HG02610 (cell line): ENCODE measurements around the gene PRSS53.

Source experiments
- ATAC-seq: cut with Tn5 transposase; IDR thresholded peaks from one replicate; pipeline ENCODE4 v1.9.1; 2021; ENCODE audit warnings: mild to moderate bottlenecking, moderate library complexity; ENCODE audit not compliant: unreplicated experiment

The PRSS53 gene

DNA sequence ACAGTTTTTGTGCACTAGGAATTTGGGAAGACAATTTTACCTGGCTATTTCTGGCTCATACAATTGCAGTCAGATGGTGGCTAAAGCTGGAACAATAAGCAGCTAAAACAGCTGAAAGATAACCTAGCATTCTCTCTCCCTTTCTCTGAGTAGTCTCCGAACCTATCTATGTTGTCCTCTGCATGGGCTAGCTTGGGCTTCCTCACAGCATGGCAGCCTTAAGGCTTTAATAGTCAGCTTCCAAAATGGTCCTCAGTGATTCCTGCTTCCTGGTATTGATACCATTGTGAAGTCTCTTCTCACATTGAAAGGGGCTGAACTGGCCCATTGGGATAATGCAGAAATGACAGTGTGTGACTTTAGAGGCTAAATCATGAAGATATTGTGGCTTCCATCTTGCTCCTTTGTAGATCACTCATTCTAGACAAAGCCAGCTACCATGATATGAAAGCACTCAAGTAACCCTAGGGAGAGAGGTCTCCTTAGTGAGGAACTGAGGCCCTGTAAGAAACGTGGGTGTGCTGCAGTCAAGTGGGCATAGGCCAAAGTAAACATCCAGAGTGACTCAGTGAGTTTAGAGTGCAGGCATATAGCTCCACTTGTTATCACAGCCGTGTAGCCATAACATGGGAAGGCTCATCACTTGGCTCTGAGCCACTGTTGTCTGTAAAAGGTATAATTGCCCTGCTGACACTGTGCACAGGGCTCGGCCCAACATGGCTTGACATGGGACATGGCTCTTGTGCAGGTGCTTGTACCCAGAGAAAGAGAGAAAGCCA, 11.3 kb upstream of the PRSS53 start:
- no peak for ATAC-seq

DNA sequence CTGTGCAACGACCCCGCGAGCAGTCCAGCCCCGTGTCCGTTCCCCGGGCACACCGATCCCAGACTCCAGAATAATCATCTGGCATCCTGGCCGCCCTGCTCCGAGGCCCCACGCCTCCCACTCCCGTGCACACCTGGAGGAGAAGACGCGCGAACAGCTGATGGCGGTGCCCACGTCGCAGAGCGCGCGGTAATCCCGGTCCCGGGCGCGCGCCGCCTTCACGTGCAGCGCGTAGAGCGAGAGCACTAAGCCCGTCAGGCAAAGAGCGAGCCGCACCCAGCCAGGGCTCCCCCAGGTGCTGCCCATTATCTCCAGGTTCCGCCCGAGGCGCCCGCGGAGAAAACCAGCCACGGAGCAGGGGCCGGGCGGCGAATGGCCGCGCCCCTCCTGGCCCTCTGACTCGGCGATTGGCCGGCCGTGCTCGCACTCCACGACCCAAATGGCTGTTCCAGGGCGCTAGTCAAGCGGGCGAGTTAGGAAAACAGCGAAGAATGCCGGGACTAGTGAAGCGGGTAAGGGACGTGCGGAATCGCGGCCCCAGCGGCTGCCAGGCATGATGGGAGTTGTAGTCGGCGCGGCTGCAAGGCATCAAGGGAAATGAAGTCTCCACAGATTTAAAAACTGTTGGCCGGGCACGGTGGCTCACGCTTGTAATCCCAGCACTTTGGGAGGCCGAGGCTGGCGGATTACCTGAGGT, 5.8 kb upstream of the PRSS53 start, which contains the start of gene VKORC1:
Gene VKORC1, minus strand, starts transcription at position 374 of the 697 bp plus-strand sequence. Its CDS starts 68 bp downstream, at position 306.
- ATAC-seq: peak; percentile 81

DNA sequence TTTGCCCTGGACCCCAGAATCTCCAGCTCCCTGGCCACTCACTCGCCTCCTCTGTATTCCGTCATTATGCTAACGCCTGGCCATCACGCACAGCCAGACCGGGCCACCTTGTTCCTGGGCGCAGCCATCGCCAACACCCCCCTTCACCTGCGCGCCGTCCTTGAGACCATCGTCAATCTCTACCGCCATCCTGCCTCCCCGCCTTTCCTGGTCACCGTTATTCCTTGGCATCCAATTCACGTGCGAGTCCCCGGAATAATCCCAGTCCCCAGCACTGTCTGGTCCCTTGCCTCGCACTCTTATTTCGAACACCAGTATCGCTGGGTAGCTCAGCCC, 5.3 kb upstream of the PRSS53 start:
- no peak for ATAC-seq

DNA sequence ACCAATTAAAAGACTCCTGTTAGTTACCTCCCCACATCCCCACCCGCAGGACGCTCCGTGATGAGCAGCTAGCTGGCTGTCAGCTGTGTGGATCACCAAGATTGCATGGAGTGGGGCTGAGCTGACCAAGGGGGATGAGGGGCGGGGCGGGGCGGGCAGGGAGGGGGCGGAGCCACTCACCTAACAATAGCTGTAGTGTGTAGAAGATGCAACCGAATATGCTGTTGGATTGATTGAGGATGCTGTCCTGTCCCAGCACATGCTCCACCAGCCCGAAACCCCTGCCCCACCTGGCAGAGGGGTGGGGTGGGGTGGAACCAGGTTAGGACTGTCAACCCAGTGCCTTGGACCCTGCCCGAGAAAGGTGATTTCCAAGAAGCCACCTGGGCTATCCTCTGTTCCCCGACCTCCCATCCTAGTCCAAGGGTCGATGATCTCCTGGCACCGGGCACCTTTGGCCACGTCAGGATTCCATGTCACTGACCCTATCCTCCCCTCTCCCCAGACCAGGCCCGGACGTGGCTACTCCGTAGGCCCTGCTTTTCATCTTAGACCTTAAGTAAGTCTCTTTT, 4.5 kb upstream of the PRSS53 start:
- ATAC-seq: no peak

DNA sequence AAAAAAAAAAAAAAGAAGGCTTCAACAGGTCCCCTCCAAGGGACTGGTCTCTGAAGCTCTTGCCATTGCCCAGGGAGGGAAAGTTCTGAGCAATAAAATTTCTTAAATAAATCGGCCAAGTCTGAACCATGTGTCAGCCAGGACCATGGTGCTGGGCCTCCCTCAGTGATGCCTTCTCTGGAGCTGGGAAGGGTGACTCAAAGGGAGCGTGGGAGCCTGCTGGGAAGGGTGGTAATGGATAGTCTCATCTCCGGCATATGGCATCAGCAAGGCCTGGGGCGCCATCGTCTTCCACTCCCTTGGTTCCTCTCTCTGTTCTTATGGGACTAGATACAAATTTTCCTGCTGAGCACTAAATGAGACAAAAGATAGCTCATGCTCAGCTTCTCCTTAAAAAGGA, 3.6 kb upstream of the PRSS53 start:
- ATAC-seq: no peak

DNA sequence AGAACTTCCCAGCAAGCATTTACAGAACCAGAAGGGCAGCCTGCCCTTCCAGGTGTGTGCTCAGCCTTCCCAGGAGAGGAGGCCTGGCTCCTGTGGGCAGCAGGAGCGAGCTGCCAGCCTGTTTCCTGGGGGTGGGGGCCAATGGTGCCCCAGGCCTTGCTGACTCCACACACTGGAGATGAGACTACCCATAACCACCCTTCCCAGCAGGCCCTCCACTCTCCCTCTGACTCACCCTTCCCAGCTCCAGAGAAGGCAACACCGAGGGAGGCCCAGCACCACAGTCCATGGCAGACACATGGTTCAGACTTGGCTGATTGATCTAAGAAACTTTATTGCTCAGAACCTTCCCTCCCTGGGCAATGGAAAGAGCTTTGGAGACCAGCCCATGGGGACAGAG, 1.8 kb upstream of the PRSS53 start:
- ATAC-seq: no peak

DNA sequence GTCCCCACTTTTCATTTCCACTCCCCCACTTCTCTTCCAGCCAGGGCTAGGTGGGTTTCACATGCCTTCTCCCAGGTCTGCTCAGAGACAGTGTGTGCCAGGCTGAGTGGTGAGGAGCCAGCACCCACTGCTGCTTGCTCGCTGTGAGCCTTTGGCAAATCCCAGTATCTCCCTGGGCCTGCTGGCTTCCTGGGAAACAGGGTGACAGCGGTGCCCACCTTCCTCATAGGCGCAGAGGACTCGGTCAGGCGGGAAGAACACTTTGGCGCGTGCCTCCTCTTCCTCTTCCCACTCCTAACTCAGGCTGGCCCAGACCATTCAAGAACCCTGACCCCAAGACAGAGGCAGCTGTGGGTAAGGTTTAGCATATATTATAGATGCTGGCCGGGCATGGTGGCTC, 456 bp upstream of the PRSS53 start:
- no peak for ATAC-seq

DNA sequence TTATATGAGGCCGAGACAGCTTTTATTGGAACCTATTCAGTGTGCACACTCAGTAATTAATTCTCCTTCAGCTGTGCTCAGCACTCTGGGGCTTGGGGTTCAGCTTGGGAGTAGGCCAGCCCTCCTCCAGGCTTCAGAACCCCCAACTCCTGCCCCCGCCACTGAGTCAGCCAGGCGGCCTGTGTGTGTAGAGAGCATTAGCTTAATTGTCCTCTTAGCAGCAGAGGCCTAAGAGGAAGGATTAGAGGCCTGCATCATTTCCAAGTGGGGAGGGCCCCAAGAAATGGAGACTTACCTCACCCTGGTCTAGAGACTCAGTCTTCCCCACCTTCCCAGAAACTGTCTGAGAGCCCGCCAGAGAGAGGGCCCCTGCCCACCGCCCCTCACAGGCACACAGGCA, 772 bp downstream of the PRSS53 start:
- ATAC-seq: no peak

DNA sequence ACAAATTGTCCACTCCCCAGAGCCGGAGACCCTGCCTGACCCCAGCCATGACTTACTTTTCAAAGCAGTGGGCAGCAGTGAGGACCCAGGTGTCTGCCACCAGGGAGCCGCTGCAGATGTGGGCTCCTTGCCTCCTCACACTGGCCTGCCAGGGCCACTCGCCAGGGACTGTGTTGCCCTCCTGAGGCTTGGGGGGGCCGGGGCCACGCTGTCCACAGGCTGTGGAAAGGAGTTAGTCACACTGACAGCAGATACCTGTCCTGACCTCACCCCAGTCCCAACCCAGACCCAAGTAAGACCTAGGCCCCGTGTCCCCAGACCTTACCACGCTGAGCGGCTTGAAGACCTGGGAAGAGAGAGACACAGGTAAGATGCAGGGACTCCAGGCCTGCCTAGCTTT, 1.3 kb downstream of the PRSS53 start:
- no peak for ATAC-seq

DNA sequence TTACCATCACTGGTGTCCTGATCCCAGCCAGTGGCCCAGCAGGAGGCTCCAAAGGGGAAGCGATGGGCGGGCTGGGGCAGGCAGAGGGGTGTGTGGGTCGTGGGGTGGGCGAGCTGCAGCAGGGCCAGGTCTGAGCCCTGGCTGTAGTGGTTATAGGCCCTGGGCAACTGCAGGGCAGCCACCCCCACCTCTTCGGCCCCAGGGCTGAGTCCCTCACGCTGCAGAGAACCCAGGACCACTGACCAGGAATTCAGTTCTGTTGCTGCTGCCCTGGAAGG, 2.2 kb downstream of the PRSS53 start:
- ATAC-seq: no peak

DNA sequence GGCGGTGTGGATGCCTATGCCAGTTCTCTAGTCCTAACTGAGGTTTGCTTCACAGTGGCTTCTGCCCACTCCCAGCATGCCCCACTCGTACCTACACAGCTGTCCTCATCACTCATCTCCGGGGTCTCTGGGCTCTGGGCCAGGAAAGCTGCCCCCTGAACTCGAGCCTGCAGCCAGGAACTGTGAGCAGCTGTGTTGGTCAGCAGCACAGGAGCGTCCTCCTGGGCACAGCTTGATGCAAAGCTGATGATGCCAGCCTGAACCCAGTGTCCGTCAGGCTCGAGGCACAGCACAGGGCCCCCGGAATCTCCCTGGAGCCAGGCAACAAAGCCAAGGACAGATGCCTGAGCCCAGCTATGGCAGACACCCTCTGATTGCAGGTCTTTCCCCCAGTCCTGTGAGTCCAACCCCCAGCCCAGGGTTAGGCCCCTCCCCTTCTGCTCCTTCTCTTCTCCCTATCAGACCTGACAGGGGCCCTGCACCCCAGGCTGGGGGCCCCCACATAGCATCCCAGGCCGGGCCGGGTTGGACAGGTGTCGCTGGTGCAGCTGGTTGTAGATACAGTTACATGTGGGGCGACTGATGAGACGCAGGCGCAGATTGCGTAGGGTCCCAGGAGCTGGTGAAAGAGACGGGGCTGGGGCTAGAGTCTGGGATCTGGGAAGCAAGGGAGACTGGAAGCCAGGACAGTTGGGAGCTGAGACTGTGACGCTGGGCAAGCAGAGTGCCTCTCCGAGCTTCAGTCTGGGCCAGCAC, 2.7 kb downstream of the PRSS53 start:
- ATAC-seq: no peak

DNA sequence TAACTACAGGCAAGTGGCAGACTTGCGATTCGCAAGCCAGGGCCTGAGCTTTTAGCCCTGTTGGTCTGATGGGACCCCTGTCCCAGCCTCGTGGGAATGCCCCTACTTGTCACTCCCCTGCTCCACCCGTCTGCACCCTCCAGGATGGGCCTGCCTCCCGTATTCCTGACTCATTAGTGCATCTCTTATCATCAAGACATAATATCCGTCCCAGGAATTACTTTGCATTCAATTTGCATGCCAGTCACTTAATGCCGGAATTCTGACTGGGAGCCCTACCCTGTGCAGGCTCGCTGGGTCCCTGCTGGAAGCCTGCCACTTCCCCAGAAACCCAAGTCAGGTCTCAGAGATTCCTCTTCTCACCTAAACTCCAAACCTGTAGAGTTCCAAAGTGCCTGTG, 3.3 kb downstream of the PRSS53 start:
- ATAC-seq: no peak

DNA sequence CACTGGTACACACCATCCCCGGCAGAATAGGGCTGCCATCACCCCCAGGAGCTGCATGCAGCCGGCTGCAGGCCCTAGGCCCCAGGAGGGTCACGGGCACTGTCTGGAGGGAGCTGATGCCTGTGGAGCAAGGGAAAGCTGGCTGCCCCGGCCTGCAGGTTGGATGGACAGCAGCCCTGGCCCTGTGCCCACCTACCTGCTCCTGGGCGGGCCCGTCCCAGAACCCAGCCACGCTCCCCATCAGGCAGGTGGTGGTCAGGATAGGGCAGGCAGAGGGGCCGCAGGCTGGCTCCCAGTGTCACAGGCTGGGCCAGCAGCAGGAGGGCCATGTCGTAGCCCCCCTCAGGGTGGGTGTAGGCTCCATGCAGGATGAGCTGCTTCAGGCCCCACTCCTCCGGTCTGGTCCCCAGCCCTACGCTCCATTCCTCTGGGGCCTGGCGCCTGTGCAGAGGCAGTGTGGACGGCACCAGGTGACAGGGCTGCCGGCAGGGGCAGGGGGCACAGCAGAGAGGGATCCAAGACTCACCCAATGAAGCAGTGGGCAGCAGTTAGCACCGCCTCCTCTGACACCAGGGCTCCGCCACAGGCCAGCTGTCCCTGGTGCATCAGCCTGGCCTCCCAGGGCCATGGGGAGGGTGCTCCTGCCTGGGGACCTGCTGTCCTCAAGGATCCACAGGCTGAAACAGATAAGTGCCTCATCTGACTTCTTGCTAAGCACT, 4.0 kb downstream of the PRSS53 start:
- ATAC-seq: no peak

DNA sequence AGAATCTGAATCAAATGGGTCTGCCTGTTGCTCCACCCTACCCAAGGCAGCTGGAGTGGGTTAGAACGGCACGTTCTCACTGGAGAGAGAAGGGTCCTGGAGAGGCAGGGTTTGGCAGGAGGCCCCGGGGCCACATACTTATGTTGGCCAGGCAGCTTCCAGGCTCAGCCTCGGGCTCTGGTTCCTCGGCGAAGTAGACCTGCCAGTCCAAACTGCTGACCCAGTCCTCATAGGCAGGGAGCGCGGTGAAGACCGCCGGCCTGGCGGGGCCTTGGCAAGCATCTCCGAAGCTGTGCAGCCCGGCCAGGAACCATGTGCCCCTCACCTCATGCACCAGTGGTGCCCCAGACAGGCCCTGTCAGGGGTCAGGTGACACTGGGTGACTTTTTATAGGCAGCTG, 4.8 kb downstream of the PRSS53 start:
- ATAC-seq: no peak

DNA sequence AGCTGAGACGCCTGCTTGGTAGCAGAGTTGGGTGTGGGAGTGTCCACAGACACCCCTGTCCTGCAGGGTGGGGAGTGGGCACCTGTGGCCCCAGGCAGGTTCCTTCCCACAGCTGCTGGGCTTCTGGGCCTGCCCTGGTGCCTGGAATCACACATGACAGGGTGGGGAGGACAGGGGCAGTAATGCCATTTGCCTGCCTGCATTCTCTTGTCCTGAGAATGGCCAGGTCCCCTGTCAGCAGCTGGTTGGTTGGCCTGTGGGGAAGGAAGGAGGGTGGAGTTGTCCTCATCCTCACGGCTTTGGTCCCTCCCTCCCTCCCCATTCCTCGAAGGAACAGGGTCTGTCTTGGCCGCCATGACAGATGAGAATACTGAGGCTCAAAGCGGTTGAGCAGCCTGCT, 5.2 kb downstream of the PRSS53 start:
- ATAC-seq: no peak

DNA sequence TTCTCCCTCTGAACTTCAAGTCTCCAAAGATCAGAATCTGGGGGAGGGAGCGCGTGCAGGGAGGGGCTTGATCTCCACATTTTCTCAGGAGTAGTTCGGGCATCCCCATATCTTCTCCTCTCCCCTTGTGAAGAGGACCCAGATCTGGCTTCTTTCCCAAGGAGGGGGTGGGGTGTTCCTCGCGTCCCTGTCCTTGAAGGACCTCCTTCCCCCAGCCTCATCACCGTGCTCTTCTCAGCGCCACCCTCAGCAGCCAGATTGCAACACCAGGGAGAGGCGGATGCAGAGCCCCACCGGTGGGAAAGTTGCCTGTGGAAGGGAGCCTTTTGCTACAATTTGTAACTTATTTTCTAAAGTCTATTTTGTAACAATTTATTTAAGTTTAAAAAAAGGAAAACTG, 5.7 kb downstream of the PRSS53 start:
- ATAC-seq: no peak

DNA sequence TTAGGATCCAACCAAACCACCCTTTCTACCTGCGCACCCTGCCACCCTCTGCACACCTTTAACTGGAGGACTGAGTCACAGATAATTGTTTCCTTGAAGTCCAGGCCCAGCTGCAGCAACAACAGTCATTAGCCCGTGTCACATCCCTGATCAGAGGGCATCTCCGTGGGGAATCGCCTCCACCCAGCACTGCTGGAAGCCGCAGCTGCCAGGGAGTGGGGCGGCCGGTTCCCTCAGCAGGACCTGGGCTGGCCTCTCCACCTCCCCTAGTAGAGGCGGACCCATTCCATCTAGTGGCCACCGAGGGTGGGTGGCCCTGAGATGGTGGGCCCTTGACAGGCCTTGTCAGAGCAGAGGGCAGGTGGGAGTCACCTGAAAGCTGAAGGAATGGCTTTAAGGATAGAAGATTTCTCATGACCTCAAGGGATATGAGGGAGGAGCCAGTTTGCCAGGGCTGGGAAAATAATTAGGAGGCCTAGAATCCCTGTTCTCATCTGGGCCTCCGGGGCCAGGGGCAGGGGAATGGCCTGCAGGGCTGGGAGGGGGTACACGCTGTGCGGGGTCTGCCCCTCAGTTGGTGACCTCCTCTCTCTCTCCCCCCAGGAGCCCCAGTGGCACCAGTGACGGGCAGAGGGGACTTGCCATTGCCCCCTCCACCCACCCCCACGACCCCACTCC, 6.2 kb downstream of the PRSS53 start:
- no peak for ATAC-seq

DNA sequence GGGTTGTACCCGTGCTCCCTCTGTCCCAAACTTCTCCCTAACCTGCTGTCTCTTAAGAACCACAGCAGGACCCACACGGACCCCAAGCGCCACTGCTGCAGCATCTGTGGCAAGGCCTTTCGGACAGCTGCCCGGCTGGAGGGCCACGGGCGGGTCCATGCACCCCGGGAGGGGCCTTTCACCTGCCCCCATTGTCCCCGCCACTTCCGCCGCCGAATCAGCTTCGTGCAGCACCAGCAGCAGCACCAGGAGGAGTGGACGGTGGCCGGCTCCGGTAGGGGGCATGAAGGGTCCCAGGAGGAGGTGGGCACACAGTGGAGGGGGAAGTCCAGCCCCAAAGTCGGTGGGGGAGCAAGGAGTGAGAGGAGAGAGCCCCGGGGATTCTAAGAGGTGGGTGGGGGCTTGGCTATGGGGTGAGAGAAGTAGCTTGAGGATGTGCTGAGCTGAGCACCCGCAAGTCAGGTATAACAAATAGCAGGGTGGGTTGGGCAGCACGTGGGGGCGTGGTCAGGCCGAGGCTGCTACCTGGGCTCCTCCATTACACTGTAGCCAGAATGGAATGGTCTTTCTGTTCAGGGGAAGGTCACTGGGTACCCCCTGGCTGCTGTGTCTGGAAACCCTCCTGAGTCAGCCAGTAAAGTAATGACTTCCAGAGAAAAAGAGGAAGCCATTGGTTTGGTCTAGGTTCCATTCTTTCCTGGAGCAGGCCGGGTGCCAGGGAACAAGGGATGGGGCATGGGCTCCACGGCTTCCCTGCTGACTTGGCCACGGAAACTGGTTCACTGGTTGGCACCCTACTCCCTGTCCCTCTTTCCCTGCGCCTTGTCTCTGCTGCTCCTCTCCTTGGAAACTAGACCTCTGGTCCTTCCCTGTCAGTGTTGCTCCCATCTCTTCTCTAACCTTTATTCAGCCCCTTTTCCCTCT, 7.1 kb downstream of the PRSS53 start:
- no peak for ATAC-seq

DNA sequence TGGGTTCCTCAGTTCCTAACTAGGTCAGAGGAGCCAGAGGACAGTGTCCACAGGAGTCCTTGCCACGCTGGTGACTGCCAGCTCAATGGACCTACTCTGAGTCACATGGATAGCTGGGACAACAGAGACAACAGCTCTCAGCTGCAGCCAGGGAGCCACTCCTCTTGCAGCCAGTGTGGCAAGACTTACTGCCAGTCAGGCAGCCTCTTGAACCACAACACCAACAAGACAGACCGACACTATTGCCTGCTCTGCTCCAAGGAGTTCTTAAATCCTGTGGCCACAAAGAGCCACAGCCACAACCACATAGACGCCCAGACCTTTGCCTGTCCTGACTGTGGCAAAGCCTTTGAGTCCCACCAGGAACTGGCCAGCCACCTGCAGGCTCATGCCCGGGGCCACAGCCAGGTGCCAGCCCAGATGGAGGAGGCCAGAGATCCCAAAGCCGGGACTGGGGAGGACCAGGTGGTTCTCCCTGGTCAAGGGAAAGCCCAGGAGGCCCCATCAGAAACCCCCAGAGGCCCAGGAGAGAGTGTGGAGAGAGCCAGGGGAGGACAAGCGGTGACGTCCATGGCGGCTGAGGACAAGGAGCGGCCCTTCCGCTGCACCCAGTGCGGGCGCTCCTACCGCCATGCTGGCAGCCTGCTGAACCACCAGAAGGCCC, 7.9 kb downstream of the PRSS53 start:
- ATAC-seq: no peak
